HG03457 (cell line): Measurements from ENCODE around the gene UNC119.
"Not testable (repeated sequence)": the region's sequence is repeated elsewhere in the genome, so short reads cannot be mapped to it uniquely, and the experiment has no call there.

Experiments
- ATAC-seq: cut with Tn5 transposase; IDR thresholded peaks from one replicate; pipeline ENCODE4 v1.9.1; 2021; ENCODE audit warnings: moderate number of reproducible peaks; ENCODE audit not compliant: unreplicated experiment

UNC119 gene

DNA sequence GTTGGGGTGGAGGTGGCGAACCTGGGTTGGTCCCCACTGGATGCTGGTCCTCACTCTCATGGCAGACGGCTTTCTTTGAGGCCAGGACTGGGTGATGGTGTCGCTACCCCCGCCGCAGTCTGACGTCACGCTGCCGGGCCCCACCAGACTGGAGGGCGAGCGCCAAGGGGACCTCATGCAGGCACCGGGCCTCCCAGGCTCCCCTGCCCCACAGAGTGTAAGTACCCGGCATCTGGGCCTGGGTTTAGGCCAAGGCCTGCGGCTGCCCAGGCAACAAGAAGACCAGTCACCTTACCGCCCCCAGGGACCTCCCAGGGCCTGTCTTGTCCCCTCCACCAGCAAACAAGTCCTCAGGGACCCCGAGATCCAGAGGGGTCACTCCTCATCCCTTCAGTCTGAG is 28.5 kb downstream of the UNC119 start:
- no peak for ATAC-seq

DNA sequence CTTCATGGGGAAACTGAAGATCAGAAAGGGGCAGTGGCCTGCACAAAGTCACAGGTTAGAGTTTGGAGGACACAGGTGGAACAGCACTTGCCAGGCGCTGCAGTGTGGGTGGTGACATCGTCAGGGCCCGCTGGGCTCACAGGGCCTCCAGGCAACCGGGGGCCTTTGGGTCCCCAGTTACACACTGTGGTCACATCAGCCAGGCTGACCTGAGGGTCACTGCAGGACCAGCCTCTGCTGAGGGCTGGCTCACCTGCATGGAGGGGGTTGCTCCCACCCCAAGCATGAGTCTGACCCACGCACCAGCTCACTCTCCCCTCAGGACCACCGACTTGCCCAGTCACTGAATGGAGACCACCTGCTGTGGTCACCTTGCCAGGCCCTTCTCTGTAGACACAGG is 29.2 kb downstream of the UNC119 start:
- ATAC-seq = no peak

DNA sequence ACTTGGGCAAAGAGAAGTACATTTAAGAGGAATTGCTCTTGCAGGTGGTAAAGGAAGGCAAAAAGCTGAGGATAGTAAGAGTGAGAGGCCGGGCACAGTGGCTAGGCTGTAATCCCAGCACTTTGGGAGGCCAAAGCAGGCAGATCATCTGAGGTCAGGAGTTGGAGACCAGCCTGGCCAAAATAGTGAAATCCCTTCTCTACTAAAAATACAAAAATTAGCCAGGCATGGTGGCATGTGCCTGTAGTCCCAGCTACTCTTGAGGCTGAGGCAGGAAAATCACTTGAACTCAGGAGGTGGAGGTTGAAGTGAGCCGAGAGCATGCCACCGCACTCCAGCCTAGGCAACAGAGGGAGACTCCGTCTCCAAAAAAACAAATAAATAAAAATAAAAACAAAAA is 30.1 kb downstream of the UNC119 start:
- ATAC-seq = not testable (repeated sequence)

DNA sequence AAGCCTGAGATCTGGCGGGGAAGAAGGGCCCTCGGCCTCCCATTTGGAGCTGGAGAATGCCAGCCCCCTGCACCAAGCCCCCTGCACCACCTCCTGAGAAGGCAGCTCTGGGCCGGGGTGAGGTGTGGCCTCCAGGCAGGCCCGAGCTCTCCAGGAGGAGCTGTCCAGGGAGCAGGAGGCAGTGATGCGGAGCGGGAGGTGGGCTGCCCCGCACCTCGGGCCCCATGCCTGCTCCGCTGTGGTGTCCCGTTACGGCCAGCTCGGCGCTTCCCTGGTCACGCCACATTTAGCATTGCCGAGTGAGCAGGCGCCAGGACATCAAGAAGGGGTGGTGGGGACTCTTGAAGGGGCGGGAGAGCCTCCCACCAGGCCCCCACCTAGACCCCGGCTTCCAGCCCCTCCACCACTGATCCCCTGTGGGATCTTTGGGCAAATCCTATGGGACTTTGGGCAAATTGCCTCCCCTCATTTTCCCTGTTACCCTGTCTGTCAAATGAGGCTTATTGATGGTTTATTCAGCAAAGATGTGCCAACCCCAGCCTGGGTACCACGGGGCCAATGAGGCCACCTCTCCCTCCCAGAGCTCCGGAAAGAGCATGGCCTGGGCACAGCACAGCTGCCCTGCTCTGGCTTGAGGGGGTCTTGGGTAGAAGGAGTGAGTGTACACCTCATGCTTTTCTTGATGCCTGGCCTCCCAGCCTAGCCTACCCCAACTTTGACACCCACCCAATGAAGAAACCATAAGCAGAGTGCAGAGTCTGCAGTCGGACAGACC is 30.9 kb downstream of the UNC119 start:
- ATAC-seq = no peak

DNA sequence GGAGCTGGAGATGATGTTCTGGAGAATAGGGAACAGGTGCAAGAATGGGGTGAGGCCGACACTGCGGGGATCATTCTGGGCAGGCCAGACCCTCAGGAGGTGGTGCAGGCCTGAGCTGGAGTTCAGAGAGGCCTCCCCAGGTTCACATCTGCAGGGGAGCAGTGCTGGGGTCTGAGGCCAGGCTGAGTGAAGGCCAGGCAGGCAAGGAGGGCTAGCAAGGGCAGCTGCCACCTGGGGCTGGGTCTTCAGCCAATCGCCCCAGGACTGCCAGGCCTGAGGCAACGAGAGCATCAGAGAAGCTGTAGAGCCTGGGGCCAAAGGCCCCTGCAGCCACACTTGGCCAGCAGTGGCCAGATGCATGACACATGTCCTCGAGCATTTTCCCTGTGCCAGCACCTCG is 31.7 kb downstream of the UNC119 start:
- no peak for ATAC-seq

DNA sequence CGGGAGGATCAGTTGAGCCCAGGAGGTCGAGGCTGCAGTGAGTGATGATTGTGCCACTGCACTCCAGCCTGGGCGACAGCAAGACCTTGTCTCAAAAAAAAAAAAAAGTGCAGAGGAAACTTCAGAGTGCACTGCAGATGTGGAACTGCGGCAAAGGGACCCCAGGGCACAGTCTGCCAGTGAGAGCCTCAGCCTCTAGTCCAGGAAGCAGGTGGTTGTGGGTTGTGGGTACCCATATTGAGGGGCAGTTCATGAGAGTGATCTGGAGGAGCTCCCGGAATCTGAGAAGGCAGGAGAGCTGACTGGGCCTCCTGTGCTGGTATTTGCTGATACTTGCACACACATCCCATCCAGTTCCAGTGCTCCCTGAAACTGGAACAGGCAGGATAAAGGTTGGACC is 33.2 kb downstream of the UNC119 start:
- ATAC-seq = no peak

DNA sequence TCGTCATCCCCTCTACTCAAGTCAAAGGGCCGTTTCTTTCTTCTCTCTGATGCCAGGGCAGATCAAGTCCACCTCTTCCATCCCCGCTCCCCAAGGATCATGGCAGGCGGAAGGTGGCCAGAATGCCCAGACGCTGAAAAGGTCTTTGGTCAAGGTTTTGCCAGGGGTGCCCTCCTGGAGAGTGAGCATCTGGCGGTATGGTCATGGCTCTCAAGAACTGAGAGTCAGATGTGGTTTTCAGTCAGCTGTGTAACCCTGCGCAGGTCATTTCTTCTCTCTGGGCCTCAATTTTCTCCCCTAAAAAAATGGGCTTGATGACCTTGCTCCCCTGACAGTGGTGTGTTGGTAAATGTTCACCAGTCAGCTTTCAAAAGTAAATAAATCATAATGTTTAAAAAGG is 33.8 kb downstream of the UNC119 start:
- no peak for ATAC-seq

DNA sequence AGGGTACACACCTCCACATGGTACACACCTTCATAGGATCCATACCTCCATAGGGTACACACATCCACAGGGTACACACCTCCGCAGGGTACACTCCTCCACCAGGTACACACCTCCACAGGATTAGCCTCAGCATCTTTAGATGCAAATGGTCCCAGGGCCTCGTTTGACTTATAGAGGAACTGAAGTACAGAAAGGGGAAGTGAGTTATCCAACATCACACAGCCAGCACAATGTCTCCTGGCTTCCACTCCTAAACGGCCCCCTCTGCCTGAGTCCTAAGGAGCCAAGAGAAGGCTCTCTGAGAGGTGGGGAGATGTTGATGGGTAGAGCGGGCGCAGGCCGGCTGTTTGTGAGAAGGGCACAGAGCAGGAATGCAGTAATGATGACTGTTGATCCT is 34.3 kb downstream of the UNC119 start:
- ATAC-seq = no peak

DNA sequence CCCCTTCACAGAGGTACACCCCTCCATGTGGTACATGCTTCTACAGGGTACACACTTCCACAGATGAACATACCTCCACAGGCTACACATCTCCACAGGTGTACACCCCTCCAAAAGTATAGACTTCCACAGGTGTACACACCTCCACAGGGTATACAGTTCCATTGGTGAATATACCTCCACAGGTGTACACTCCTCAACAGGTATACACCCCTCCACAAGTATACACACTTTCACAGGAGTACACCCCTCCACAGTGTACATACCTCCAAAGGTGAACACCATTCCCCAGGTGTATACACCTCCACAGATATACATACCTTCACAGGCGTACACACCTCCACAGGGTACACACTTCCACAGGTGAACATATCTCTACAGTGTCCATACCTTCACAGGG is 36.9 kb downstream of the UNC119 start:
- no peak for ATAC-seq

DNA sequence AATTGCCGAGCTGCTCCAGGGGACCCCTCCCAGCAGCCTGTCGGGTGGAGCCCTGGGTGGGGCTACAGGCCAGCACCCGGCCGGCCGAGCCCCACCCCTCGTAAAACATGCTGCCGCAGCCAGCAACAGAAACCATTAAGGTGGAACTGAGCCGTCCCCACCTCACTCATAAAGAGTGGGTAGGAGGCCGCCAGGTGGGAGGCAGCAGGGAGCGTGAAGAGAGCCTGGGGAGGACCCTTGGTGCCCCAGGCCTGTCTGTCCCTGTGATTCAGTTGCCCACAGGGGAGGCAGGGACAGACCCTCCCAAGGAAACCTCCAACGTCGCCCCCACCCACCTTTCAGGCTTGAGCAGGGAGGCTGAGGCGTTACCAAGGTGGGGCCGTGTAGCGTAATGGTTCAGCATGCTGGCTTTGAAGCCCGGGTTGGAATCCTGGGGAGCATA is 37.8 kb downstream of the UNC119 start:
- no peak for ATAC-seq

DNA sequence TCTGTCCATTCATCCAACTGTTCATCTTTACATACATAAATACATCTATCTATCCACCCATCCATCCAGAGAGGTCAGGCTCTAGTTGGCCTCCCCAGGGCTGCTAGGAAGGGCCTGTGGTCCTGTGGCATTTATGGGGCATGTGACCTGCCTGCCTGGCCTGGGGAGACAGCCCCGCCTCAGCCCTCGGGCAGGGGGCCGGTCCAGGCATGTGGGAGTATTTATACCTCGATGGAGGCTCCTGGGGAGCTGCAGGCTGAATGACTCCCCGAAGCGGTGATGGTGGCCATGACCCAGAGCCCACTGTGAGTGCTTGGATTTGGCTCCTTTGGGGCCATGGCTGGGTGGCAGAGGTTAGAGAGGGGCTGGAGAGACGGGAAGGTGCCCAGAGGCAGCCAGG is 38.9 kb downstream of the UNC119 start:
- ATAC-seq = no peak

DNA sequence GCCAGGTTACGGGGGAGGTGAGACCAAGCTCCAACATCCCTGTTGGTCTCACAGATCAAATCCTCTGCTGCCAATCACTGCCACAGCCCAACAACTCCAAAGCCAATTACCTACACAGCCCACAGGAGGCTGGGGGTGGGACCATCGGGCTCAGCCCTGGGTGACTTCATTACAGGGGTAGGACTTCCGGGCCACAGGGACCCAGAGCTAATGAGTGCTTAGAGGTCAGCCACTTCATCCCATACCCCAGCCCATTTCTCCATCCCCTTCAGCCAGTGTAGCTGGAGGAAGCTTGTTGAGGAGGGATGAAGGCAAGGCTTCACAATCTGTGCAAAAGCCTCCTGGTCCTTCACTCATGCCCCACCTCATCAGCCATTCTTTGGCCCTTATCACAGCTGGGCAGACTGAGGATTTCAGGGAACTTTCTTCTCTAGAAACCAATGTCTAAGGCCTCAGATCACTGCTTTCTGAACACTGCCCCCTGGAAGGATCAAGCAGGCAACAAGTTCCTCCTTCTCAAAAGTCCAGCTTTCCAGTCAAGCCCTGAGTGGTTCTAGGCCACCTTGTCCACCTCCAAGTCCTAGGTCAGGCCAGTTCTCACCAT is 40.5 kb downstream of the UNC119 start:
- ATAC-seq = no peak

DNA sequence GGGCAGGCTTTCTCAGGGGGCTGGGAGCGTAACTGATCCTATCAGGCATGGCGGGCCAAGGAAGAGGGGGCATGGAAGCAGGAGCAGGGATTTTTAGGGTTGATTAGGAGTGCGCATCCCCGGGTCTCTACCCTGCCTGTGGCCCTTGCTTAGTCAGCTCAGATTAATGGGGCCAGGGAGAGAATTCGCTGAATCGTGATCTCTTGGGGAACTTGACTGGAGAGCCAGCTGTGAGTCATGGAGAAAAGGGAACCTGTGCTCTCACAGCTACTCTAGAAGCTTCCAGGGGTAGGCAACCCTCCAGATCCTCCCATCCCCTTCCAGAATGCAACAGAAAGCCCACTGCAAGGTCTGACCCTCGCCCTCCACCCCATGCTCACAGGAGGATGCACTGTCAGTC is 42.6 kb downstream of the UNC119 start:
- no peak for ATAC-seq

DNA sequence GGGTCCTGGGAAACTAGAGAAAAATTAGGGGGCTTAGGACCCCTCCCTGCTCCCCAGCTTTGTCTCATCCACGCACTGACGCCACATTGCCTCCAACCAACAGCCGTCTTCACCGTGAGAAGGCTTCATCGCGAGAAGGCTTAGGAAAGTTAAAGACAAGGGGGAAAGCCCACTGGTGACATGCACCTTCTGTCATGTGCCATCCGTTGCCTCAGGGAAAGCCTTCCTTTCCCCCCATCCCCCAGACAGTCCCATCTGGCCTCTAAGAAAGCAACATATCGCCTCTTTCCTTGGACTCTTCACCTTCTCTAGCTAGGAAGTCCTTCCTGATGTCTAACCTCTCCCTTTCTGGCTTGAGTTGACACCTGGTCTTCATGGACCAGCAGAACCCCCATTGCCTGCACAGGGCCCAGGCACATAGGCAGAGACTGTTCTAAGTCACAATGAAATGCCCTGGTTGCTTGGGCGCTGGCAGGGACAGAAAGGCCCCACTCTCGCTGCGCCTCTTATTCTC is 44.2 kb downstream of the UNC119 start:
- ATAC-seq = no peak

DNA sequence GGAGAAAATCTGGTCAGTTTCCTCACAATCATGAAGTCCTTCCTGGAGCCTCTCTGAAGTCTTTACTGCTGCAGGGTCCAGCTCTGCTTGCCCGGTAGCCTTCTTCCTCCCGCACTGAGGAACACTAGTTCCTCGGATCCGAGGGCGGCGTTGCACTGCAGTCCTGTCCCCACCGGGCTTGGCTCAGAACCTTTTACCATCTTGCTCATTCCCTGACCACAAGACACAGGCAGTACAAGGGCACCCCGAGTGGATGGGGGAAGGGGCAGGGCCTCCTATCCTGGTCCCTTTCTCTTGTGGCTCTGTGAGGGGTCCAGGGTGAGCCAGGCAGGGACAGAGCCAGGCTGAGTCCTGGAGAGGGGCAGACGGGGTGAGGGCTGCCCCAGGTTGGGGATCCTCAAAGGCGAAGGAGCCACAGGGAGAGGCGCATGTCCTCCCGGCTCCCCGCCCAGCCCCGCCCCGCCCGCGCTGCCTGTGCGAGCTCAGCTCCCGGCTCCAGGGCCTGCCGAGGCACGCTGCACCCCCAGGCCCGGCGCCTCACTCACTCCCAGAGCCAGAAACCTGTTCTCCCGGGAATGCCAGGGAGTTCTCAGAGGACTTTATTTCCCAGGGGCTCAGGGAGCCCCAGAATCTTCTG is 44.7 kb downstream of the UNC119 start:
- ATAC-seq = no peak

DNA sequence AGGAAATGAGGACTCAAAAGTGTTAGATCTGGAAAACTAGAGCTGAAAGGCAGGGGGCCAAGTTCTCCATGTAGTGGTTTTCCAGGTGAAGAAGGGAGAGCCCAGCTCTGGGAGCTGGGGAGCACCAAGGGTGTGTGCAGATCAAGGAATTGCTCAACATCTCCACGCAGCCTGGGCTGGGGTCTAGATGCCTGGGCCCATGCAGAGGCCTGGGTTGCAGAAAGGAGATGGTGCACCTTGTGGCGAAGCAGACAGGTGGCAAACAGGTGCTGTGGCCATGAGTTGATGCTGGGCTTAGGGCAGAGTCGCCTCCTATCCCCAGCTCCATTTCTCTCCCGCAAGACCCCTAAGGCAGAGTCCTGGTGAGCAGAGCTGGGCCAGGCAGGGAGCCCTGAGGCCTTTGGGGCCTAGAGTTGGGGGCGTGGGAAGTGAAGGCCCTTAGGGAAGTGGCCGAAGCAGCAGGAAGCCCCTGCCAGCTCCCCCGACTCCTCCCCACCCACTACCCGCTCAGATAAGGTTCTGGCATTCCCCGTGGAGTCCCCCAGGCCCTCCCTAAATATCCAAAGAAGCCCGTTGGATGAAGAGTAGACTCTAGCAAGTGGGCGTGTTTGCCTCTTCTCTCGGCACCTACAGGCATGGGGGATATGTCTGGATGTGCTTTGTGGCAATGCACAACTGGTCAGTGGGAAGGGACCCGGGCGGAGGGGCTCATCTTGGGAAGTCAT is 45.5 kb downstream of the UNC119 start:
- ATAC-seq = no peak

DNA sequence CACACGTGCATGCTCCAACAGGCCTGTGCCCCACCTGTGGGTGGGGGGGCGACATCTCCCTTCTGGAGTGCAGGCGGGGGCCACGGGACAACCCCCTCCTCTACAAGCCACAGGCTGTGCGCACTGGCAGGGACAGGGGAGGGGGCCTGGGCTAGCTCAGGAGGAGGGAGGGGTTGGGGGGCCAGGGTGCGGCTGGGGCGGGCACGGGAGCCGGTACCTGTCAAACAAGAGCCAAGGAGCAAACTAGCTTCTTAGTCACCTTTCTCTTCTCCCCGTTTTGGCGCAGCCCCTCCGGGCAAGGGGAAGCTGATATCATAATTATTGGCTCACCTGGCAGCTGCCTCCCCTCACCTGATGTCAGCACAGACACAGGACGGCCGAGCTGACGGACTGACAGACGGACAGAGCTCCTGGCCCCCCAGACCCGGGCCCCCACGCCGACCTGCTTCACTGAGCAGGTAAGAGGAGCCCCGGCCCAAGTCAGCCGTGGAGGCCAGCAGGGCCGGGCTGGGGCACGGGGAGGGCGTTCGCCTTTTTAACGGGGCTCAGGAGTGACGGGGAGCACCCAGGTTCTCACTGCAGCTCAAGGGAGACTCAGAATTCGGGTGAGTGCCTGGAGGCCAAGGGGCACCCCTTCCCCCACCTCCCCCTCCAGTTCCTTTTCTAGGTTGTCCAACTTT is 46.3 kb downstream of the UNC119 start, which contains the start of gene FOXN1:
TSS of gene FOXN1 (plus strand) at position 363 of the 680 bp plus-strand sequence. CDS start 17,622 bp downstream, outside the sequence.
- no peak for ATAC-seq

DNA sequence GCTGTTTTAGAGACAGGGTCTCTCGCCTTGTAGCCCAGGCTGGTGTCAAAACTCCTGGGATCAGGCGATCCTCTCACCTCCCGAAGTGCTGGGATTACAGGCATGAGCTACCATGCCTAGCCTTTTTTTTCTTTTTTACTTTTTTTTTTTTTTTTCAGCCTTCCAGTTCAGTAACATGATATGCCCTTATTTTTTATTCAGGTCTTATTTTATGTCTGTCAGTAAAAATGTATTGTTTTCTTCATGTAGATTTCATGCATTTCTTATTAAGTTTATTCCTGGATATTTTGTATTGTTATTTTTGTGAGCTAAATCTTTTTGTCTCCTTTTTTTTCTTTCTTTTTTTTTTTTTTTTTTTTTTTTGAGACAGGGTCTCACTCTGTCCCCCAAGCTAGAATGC is 49.0 kb downstream of the UNC119 start:
- ATAC-seq = no peak

DNA sequence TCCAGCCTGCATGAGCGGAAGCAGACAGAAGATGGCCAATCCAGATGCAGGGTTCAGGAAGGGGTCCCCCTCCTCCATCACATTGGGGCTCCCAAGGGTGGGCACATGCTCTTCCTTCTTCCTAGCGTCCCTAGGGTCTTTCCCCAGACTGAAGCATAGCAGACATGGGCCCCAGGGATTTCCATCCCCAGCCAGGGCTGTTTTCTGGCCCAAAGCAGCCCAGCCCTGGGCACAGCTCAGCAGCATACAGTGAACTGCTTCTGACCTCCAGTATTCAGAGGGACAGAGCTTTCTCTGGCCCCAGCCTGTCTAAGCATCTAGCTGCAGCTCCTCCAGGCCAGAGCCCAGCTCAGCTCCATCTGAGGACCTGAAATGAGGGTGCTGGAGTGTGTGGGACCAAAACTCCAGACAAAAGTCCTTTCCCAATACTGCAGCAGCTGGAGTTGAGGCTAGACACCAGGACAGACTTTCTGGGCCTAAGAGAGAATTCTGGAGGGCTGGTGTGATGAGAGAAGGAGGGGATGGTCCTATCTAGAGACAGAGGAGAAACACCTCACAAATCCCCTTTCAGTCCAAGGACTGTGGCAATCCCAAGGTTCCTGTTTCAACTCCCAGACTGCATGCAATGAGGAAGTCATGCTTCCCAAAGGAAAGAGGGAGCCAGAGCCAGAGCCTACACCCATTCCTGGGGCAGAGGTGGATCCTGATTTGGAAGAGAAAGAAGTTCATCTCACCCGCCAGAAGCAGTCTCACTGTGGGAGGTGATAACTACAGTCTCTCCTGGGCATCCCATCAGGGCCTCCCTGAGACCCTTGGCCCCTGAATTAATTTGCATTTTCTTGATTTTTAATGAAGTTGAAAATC is 50.8 kb downstream of the UNC119 start:
- no peak for ATAC-seq
